Inferior parietal cortex (tissue), 1 donor: ENCODE results near the gene HDAC7.
A peak's percentile ranks its signal among the peaks of the same experiment; 100 is the strongest.

Source experiments
- DNase-seq: peaks from one replicate; pipeline ENCODE4 v3.0.0-alpha.2; 2016; ENCODE audit errors: extremely low spot score

HDAC7 gene

DNA sequence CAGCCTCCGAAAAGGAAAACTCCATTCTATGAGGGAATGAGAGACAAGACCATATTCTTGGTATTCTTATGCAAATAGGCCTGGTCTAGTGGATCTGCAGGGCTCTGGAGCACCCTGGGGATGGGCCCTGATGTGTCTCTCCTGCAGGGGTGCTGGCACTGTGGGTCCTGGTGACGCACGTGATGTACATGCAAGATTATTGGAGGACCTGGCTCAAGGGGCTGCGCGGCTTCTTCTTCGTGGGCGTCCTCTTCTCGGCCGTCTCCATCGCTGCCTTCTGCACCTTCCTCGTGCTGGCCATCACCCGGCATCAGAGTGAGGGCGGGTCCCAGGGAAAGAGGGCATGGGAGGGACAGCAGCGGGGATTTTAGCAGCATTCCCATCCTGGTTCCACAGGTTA lies 40.8 kb downstream of the HDAC7 start:
- DNase-seq: no peak

GRCh38 chr12:47777741-47778558 lies 41.8 kb downstream of the HDAC7 start:
- DNase-seq: peak; percentile 93

GRCh38 chr12:47777151-47777550 lies 42.6 kb downstream of the HDAC7 start:
- no peak for DNase-seq

DNA sequence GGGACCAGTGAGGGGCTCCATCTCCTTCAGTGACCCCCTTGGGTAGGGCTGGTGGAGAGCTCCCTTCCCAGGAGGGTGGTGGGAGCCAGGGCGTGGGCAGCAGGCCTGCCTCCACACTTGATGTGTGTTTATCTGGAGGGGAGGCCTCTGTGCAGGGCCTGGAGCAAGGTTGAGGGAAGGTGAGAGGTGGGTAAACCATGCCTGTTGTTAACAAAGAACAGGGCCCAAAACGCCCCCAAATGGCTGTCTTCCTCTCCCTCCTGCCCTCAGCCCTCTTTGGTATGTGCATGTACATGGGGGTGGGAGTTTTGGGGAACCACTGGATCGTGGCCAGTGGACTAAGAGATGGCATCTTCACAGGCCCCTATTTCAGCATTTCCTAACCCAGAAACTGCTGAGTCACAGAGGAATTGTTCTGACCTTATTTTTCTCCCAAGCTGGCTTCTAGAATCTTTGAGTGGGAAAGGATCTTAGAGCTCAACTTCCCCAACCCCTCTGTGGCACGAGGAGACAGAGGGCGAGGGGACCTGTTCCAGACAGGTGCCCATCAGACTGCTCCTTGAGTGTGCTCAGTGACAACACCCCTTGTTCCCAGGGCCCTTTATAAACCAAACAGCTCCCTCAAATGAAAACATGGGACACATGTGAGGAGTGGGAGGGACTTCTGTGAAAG lies 43.1 kb downstream of the HDAC7 start:
- peak; percentile 56 for DNase-seq

DNA sequence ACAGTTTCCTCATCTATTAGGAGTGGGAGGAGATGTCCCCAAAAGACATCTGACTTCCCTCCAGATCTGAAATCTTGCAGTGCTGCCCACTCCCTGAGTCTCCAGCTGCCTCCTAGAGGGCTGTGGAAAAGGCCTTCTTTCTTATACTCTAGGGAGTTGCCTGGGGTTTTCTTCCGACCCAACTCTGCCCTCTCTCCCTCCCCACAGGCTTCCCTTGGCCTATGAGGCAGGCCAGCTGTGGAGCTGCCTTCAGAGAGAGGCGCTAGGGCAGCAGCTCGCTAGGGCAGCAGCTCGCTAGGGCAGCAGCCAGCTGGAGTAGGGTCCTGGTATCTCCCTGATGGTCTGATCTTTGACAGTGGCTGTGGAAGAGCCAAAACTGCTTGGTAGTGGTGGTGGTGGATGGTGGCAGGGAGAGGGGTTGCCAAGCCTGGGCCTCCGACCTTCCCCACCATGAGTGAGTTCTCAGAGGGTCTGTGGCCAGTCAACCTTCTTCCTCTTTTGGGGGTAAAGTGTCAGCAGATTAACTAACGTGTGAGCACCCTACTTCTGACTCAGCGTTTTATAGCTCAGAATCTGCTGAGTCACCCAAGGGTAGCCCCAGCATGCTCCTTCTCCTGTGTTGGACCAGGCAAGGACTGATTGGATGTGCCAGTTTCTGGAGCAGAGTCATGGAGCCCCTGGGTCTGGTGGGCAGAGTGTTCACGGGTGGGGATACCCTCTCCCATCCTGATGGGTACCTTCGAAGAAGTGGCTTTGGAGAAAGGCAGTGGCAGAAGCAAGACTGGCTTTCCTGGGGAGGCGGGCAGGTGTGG lies 44.4 kb downstream of the HDAC7 start:
- DNase-seq: peak; percentile 66

DNA sequence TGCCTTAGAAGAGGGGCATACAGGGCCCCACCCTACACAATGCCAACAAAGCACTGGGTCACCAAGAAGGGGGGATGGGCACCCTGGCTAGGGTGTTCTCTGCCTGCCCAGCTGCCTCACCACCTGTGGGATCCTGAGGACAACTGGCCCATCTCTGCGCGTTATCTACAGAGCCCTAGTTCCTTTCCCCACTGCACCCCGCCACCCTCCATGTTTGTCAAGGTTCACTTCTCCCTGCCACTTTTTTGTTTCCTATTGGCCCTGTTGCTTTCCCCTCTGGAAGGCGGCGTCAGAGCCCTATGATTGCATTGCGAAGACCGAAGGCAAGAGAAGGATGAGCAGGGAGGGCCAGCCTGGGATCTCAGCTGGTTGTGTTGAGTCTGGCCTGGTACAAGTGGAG lies 45.0 kb downstream of the HDAC7 start:
- no peak for DNase-seq

- DNase-seq: no peak
These were observed 45.7 kb downstream of the HDAC7 start for GRCh38 chr12:47773858-47774580.

- no peak for DNase-seq
These were observed 46.4 kb downstream of the HDAC7 start, which contains the start of gene SLC48A1 for GRCh38 chr12:47773062-47773857. Gene SLC48A1 (plus strand): TSS chr12:47773238. CDS start chr12:47773305, 67 bp downstream.

GRCh38 chr12:47772738-47773061 lies 47.0 kb downstream of the HDAC7 start:
- DNase-seq: no peak

DNA sequence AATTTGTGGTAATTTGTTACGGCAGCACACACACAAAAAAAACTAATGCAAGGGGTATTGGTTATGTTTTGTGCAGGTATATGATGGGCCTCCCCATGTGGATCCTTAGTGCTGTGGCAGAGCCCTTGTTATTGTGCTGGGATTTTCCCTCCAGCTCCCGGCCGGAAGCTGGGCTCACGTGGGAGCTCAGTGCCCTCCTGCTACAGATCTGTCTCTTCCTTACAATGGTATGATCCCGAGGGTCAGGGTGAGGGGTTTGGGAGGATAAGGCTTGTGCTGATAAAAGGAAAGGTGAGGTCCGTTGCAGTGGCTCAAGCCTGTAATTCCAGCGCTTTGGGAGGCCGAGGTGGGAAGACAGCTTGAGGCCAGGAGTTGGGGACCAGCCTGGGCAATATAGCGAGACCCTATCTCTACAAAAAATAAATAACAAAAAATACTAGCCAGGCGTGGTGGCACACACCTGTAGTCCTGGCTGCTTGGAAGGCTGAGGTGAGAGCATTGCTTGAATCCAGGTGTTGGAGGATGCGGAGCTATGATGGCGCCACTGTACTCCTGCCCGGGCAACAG lies 47.5 kb downstream of the HDAC7 start:
- DNase-seq: no peak

DNA sequence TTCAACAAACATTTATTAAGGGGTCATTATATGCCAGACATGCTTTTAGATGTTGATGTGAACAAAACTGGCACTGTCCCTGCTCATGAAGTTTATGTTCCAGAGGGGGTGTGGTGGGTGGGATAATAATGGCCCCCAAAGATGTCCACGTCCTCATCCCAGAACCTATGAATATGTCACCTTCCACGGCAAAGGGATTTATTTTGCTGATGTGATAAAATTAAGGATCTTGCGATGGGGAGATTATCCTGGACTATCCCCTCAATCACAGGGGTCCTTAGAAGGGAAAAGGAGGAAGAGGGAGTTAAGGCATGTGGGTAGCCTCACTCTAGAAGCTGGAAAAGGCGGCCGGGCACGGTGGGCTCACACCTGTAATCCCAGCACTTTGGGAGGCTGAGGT lies 48.4 kb downstream of the HDAC7 start:
- DNase-seq: no peak

DNA sequence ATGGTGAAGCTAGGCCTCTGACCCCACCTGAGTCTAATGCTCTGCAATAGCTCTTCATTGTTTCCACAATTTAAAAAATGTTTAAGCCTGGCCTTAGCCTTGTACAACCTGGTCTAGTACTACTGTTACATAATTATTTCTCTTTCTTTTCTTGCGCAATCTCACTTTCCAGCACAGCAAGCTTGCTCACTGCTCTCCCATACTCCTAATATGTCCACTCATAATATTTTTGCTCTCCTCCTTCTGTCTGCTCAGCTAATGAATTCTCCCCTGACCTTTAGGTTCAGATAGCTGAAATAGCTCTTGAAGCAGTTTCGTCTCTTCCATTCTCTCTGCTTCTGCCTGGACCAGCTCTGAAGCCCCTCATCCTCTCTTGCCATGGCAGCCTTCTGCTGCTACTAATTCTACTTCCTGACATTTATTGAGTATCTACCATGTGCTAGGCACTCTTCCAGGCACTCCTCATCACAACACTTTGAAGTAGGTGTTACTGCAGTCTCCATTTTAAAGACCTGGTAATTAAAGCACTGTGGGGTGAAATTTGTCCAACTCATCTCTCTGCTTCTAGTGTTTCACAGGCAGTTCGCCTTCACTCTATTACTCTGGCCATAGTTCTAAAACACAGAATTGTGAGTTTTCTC lies 49.5 kb downstream of the HDAC7 start:
- no peak for DNase-seq

- no peak for DNase-seq
These were observed 50.2 kb downstream of the HDAC7 start for GRCh38 chr12:47769234-47770085.

DNA sequence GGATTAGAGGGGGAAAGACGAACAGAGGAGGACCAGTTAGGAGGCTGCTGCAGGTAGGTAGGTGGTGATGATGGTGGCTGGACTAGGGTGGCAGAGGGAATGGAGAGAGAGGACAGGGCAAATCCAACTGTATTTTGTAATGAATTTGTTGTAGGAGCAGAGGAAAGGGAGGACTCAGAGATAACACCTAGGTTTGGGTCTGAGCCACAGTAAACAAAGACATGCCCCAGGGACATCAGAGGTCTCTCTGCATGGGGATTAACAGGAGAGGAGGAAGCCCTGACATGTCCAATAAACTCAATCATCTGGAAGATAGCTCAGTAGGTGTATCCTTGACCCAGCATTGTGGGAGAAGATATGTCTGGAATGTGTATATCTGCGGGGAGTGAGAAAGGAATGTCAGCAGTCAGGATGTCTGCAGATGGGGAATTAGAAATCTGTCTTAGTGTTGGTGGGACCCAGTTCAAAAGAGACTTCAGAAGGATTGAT lies 51.3 kb downstream of the HDAC7 start:
- no peak for DNase-seq

GRCh38 chr12:47767216-47767724 lies 52.4 kb downstream of the HDAC7 start:
- DNase-seq: no peak

GRCh38 chr12:47766502-47767215 lies 53.0 kb downstream of the HDAC7 start:
- DNase-seq: no peak

DNA sequence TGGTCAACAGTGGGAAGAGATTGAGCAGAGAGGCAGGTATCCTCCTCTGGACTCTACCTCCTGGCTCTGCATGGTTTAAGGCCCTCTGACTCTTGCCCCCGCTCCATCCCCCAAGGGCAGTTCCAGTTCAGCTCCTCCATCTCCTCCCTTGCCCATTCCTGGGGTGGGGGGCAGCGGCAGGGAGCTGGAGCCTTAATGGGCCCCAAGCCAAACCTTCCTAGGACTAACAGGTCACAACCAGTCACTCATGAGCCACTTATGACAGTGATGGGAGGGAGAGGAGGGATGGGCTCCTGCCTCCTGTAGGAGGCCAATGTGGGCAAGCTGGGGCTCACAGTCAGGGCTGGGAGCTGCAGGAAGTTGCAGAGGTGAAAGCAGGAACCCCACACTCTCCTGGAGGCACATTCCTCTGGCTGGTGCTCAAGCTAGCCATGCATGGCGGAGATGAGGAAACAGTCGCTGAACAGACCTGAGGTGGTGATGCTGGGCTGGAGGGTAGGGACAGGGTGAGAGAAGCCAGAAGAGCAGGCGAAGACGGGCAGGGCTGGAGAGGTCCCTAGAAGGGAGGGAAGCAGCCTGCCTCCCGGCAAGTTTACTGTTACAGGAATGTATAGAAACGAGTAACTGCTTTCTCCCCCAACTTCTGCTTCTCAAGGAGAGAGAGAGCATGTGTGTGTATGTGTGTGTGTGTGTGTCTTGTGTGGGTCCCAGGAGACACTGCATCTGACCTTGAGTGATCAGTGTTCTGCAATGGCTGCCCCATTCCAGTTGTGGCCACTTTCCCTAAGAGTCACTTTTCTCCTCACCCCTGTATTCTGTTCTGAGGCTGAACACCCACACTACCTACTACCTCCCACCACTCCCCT lies 56.0 kb downstream of the HDAC7 start:
- no peak for DNase-seq
